ENCODE data around the gene HPSE2.

GRCh38 chr10:98568551-98568950 is 667.1 kb downstream of the HPSE2 start:
- TF ChIP-seq SIN3A (conservative IDR thresholded peaks at IDR 0.05 in 1 of 2, IDR thresholded peaks at IDR 0.05 in 1 of 2; ENCODE audit: low read depth in 1 of 2, low read length in 2 of 2) (no peak), SIX5 (IDR thresholded peaks at IDR 0.05; ENCODE audit: low read depth, low read length) (no peak), SRF (IDR thresholded peaks at IDR 0.05; ENCODE audit: low read depth, low read length) (no peak), RAD21 (IDR thresholded peaks at IDR 0.05 in 1 of 2, conservative IDR thresholded peaks at IDR 0.05 in 1 of 2; ENCODE audit: low read depth in 2 of 2, low read length in 2 of 2) (no peak), NRF1 (IDR thresholded peaks at IDR 0.05; ENCODE audit: low read depth, low read length) (no peak), CTCF (IDR thresholded peaks at IDR 0.05; ENCODE audit: control extremely low read depth in 1 of 3, insufficient read depth in 1 of 3, low read depth in 1 of 3, low read length in 3 of 3) (no peak)

Measured in H1 (cell line).